GM21360 (cell line): Measurements from ENCODE around the gene SAP25.
"Not testable (repeated sequence)": the region's sequence is repeated elsewhere in the genome, so short reads cannot be mapped to it uniquely, and the experiment has no call there.

ENCODE experiments used
- ATAC-seq: cut with Tn5 transposase; IDR thresholded peaks from one replicate; pipeline ENCODE4 v1.9.1; 2021; ENCODE audit warnings: mild to moderate bottlenecking, moderate library complexity; ENCODE audit not compliant: unreplicated experiment

The SAP25 gene

DNA sequence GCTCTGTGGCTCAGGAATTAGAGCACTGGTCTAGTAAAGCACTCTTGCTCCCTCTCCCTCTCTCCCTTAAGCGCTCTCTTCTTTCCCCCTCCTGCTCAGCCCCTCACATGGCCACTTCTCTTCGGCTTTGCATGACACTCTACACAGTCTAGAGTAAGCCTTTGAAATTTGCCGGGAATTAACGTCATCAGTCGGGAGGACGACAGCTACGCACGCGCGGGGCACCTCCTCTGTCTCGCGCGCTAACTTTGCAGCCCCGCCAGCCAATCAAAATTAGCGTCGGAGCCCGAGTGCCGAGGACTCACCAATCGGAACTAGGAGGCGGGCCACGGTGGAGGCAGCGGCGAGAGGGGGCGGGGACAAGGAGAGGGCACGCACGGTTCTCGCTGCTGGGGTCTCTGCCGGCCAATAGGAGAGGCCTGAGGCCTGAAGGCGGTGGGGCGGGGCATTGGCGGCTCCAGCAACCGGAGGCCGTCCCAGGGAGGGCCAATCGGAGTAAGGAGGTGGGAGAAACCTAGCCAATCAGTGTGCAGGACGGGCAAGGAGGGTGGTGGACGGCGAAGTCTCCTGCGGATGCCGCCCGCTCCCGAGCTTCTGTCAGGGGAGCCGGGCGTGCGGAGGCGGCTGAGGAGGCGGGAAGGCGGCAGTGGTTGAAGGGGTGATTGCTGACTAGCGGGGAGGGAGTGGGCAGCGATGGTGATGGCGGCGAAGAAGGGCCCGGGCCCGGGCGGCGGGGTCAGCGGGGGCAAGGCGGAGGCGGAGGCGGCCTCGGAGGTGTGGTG, 34.9 kb downstream of the SAP25 start, which contains the start of gene AGFG2:
AGFG2 (plus strand) TSS at position 550 of the 782 bp plus-strand sequence; CDS start at position 694, 144 bp downstream.
- peak; percentile 86 for ATAC-seq

DNA sequence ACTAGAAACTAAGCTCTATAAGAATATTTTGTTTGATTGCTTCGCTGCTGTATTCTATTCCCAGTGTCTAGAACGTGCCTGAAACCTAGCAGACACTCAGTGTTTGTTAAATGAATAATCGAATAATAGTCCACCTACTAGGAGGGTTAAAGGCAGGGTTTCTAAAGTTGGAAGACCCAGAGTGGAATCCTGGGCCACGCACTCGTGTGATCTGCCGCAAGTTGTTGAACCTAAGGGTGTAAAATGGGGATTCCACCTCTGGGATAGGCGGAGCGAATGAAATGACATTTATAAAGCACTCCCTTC, 35.4 kb downstream of the SAP25 start:
- no peak for ATAC-seq

GRCh38 chr7:100536695-100537094, 37.0 kb downstream of the SAP25 start:
- not testable (repeated sequence) for ATAC-seq

GRCh38 chr7:100535982-100536381, 37.7 kb downstream of the SAP25 start:
- ATAC-seq = not testable (repeated sequence)

DNA sequence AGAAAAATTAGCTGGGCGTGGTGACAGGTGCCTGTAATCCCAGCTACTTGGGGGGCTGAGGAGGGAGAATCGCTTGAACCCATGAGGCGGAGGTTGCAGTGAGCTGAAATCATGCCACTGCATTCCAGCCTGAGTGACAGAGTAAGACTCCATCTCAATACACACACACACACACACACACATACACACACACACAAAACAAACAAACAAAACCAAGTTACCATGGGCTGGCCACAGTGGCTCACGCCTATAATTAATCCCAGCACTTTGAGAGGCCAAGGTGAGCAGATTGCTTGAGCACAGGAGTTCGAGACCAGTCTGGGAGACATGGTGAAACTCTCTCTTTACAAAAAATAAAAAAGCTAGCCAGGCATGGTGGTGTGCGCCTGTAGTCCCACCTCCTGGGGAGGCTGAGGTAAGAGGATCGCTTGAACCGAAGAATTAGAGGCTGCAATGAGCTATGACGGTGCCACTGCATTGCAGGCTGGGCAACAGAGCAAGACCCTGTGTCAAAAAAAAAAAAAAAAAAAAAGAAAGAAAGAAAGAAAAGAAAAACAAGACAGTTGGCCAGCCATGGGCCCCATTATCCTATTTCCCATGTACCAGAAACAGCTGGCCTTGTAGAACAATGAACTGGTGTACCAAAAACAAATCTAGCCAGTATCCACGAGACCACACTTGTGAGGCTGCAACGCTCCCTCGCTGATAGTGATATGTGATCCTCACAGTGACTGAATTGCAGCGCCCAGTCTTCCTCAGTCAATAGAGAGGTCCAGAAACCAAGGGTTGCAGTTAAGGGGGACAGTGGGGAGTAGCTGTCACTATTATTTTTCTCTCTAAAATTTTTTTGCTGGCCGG, 41.3 kb downstream of the SAP25 start:
- no peak for ATAC-seq

DNA sequence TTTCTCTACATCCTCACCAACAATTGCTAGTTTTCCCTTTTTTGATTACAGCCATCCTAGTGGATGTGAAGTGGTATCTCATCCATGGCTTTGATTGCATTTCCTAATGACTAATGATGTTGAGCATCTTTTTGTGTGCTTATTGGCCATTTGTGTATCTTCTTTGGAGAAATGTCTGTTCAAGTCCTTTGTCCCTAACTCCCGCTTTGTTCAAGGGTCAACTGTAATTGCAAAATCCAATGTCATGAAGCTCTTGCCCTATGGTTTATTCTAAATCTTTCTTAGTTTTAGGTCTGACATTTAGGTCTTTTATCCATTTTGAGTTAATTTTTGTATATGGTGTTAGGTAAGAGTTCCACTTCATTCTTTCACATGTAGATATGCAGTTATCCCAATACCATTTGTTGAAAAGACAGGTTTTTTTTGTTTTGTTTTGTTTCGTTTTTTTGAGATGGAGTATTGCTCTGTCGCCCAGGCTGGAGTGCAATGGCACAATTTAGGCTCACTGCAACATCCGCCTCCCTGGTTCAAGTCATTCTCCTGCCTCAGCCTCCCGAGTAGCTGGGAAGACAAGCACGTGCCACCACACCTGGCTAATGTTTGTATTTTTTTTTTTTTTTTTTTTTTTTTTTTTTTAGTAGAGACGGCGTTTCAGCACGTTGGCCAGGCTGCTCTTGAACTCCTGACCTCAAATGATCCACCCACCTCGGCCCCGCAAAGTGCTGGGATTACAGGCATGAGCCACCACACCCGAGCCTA, 45.4 kb downstream of the SAP25 start:
- ATAC-seq = not testable (repeated sequence)

DNA sequence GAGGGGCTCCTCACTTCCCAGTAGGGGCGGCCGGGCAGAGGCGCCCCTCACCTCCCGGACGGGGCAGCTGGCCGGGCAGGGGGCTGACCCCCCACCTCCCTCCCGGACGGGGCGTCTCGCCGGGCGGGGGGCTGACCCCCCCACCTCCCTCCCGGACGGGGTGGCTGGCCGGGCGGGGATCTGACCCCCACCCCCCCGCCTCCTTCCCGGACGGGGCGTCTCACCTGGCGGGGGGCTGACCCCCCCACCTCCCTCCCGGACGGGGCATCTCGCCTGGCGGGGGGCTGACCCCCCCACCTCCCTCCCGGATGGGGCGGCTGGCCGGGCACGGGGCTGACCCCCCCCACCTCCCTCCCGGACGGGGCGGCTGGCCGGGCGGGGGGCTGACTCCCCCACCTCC, 50.5 kb downstream of the SAP25 start:
- not testable (repeated sequence) for ATAC-seq
